ENCODE results near the gene AIPL1. TPM values are rescaled to one million over a fixed set of nuclear protein-coding genes. Genes with fewer than 3 reads are reported as not detected.

The AIPL1 gene
- total RNA-seq, 1 donor from 2014 or later, result not detected

DNA sequence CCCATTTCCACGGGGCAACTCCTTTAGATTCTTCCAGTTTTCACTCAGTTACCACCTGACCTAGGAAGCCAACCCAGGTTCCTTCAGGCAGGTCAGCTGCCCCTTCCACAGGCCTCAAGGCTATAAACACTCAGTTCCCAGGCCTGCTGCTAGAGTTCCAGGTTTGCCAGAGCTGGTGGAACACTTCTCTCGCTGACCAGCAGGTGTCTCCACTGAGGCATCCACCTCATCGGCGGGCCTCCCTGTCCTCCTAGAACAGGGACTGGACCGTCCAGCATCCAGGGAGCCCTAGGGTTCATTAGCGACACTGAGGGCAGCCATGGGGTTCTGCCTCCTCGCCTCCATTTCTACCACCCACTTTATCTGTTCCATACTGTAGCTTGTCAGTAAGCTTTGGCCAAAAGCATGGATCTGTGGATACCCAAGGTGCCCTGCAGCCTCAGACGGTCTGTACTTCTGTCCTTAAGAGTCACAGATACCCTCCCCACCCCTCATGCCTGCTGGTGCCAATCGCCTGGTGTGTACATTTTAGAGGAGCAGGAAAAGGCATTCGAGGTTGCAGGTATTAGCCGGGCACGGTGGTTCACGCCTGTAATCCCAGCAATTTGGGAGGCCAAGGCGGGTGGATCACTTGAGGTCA, 38.3 kb upstream of the AIPL1 start:
- TF ChIP-seq, protein P1, sequence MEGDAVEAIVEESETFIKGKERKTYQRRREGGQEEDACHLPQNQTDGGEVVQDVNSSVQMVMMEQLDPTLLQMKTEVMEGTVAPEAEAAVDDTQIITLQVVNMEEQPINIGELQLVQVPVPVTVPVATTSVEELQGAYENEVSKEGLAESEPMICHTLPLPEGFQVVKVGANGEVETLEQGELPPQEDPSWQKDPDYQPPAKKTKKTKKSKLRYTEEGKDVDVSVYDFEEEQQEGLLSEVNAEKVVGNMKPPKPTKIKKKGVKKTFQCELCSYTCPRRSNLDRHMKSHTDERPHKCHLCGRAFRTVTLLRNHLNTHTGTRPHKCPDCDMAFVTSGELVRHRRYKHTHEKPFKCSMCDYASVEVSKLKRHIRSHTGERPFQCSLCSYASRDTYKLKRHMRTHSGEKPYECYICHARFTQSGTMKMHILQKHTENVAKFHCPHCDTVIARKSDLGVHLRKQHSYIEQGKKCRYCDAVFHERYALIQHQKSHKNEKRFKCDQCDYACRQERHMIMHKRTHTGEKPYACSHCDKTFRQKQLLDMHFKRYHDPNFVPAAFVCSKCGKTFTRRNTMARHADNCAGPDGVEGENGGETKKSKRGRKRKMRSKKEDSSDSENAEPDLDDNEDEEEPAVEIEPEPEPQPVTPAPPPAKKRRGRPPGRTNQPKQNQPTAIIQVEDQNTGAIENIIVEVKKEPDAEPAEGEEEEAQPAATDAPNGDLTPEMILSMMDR (conservative IDR thresholded peaks at IDR 0.05; ENCODE audit: low read depth, low read length), result peak; percentile 97
- no peak for DNase-seq (ENCODE audit: low read depth)
- H3K4me3 ChIP-seq (ENCODE audit: low read depth, low read length), result no peak overlapping the region

DNA sequence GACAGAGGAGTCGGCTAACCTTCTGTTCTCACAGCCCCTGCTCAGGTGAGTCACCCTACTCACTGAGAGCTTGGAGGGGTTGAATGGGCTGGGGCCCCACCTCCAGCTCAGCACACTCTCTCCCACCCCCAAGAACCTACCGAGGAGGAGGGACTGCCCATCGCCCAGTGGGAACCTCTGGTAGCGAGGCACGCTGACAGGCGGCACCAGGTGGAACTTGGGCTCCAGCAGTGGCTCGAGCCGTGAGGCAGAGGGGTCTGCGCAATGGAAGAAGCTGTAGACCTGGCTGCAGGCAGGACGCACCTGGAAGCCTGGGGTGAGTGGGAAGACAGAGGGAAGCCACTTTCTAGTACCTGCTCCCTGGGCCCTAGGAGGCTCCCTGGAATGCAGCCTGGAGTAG, 37.6 kb upstream of the AIPL1 start:
- TF ChIP-seq, protein P1 (conservative IDR thresholded peaks at IDR 0.05; ENCODE audit: low read depth, low read length), result no peak
- no peak overlapping the region for H3K4me3 ChIP-seq (ENCODE audit: low read depth, low read length)
- no peak for DNase-seq (ENCODE audit: low read depth)

DNA sequence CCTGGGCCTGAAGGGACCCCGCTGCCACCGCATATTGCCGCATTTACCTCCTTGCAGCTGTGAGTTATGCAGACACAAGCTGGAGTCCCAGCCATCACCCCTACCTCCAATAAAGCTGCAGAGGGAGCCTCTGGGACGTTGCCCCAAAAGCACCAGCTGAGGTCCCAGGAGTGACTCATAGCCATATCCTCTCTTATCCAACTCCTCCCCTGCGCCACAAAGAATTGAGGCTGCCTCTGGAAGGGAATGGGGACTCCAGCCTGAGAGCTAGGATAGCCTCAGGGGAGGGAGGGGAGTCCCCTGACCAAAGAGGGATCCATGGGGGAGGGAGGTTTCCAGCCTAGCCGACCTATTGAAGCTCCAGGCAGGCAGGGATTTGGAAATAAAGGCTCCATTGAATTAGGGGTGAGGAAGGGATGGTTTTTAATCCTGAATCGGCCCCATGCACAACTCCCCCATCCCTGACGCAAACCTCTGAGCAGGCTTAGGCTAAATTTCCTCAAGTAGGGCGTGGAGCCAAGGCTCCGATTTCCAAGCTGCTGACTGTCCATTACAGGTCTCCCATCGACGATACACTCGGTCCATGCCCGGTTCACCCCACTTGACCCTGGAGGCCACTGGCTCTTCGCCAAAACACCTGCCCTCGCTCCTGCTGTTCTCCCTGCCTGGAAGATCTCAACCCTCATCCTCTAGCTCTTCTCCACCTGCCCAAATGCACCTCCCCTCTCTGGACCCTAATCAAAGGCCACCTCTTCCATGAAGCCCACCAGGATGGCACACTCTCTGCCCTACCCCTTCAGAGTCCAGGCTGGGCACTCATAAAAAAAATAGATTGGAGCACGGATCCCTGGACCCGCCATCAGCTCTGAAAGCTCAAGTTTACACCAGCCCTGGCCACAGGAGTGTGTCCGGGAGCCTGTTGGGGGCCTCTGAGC, 36.9 kb upstream of the AIPL1 start:
- no peak for DNase-seq (ENCODE audit: low read depth)
- H3K4me3 ChIP-seq (ENCODE audit: low read depth, low read length), result no peak overlapping the region
- TF ChIP-seq, protein P1 (conservative IDR thresholded peaks at IDR 0.05; ENCODE audit: low read depth, low read length), result peak; percentile 24

DNA sequence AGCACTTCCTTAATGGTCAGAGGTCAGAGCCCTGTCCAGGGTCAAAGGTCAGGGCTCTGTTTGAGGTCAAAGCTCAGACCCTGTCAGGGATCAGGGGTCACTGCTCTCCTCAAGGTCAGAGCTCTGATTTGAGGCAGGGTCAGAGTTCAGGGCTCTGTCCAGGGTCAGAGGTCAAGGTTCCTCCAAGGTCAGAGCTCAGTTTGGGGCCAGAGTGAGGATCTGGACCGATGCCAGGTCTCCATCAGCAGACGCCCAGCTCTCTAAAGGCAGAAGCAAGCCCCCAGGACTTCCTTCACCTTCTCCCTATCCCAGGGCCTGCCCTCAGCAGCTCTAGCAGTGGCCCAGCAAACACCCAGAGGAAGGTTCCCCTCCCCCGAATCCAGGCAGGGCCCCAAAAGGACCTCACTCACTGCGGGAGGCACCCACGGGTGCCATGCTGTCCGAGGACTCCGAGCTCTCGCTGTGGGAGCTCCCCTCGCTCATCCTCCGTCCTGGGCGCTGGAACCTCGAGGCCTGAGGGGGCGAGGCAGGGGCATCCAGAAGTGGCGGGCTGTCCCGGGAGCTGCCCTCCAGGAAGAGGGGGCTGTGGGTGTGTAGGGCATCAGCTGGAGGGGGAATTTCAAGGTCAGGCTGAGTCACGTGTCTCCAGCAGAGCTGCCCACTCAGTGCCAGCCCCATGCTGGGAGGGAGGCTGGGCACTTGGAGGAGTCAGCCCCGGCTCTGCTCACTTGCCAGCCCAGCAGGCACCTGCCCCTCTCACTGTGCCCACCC, 36.0 kb upstream of the AIPL1 start:
- H3K4me3 ChIP-seq (ENCODE audit: low read depth, low read length), result no peak overlapping the region
- DNase-seq (ENCODE audit: low read depth), result no peak
- TF ChIP-seq, protein P1 (conservative IDR thresholded peaks at IDR 0.05; ENCODE audit: low read depth, low read length), result no peak

DNA sequence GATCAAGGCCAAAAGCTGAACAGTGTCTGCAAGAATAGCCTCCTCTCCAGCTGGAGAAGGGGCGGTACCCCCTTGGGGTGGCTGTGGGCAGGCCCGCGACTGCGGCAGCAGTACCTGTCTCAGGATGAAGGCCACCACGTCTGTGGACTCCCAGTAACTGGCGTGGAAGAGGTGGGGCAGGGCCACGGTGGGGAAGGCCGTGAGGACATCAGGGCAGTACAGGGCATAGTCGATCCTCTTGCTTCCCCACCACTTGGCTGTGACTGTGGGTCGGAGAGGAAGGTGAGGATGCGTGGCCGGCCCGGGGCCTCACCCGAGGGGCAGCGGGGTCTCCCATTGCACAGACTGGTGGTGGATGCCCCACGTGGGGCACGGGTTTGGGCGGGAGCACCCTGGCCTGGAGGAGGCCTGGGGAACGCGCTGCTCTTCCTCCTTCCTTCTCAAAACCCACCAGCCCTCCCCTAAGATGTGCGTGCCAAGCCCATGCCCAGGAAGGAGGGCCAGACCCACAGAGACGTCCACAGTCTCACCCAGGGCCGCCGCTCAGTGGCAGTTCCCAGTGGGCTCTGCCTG, 35.3 kb upstream of the AIPL1 start:
- no peak for DNase-seq (ENCODE audit: low read depth)
- TF ChIP-seq, protein P1 (conservative IDR thresholded peaks at IDR 0.05; ENCODE audit: low read depth, low read length), result no peak
- no peak overlapping the region for H3K4me3 ChIP-seq (ENCODE audit: low read depth, low read length)

DNA sequence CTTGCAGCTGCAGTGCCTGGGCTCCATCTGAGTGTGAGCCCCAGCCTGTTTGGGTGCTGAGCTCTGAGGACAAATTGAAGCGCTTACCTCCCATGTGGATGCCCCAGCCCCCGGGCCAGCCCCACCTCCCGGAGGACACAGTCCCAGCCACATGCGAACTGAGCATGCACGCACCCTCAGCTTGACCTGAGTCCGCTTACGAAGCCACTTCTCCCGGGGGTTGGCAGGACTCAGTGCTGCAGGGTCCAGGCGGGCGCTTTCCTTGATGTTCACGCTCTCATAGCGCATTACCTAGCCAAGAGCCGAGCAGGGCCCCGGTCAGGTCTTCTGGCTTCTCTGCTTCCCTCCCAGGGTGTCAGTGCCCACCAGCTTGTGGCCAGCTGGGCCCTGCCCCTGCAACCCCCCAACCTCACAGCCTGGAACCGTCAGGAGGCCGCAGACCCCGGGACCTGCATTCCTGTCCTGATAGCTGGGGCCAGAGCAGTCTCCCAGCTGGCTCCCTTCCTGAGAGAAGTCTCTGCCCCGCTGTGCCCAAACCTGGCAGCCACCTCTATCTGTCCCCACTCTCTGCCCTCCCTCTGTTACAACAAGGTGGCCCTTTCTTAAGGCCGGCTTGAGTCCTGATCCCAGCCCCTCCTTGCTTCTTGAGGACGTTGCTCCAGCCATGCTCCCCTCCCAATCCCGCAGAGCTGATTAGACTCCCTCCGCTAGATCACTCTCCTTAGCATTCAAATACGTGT, 33.3 kb upstream of the AIPL1 start:
- TF ChIP-seq, protein P1 (conservative IDR thresholded peaks at IDR 0.05; ENCODE audit: low read depth, low read length), result no peak
- no peak overlapping the region for H3K4me3 ChIP-seq (ENCODE audit: low read depth, low read length)
- DNase-seq (ENCODE audit: low read depth), result no peak
